GM12878 (cell line): ENCODE measurements around the gene LRRK1. TPM values are rescaled to one million over a fixed set of nuclear protein-coding genes. Genes with fewer than 3 reads are reported as not detected.
A peak's percentile ranks its signal among the peaks of the same experiment; 100 is the strongest.

ENCODE experiments used
- BCL11A ChIP-seq: IDR thresholded peaks from 2 replicates; pipeline ENCODE4 v1.6.1; 2011; ENCODE audit warnings: low read depth, low read length
- BMI1 ChIP-seq: fragments of 450-650 bp; IDR thresholded peaks from 2 replicates; pipeline ENCODE4 v1.6.1; 2016; ENCODE audit warnings: mild to moderate bottlenecking, moderate library complexity, borderline replicate concordance
- CREM ChIP-seq: IDR thresholded peaks from 2 replicates; pipeline ENCODE4 v1.6.1; 2014; ENCODE audit warnings: antibody characterized with exemption, low read depth
- E4F1 ChIP-seq: fragments of 450-650 bp; IDR thresholded peaks from 2 replicates; pipeline ENCODE4 v1.6.1; 2018; ENCODE audit warnings: borderline replicate concordance, mild to moderate bottlenecking; ENCODE audit not compliant: partially characterized antibody
- EP300 ChIP-seq, 2 experiments: fragments of 150-350 bp in 1 of 2; IDR thresholded peaks; 2 replicates each; pipeline ENCODE4 v1.6.1; 2011 to 2012; ENCODE audit warnings: low read depth in 2 of 2, low read length in 2 of 2, borderline replicate concordance in 1 of 2, improper control_type of control experiment in 1 of 2, inconsistent platforms in 1 of 2; ENCODE audit not compliant: control insufficient read depth in 1 of 2
- ESRRA ChIP-seq: IDR thresholded peaks from 2 replicates; pipeline ENCODE4 v1.6.1; 2012; ENCODE audit warnings: mild to moderate bottlenecking, low read length, improper control_type of control experiment
- IKZF1 ChIP-seq: fragments of 450-650 bp; conservative IDR thresholded peaks from 2 replicates; pipeline ENCODE4 v1.6.1; 2017; ENCODE audit warnings: antibody characterized with exemption, mild to moderate bottlenecking
- IRF3 ChIP-seq: fragments of 450-650 bp; IDR thresholded peaks from 2 replicates; pipeline ENCODE4 v1.6.1; 2014; ENCODE audit warnings: mild to moderate bottlenecking
- IRF4 ChIP-seq: IDR thresholded peaks from 2 replicates; pipeline ENCODE4 v1.6.1; 2011; ENCODE audit warnings: low read depth, low read length
- KDM1A ChIP-seq: fragments of 200-600 bp; sonication (generic); IDR thresholded peaks from 2 replicates; pipeline ENCODE4 v1.6.1; 2016; ENCODE audit warnings: borderline replicate concordance
- LARP7 ChIP-seq: fragments of 450-650 bp; IDR thresholded peaks from 2 replicates; pipeline ENCODE4 v1.6.1; 2017; ENCODE audit warnings: mild to moderate bottlenecking
- MEF2B ChIP-seq: fragments of 450-650 bp; IDR thresholded peaks from 2 replicates; pipeline ENCODE4 v1.6.1; 2018; ENCODE audit warnings: mild to moderate bottlenecking, moderate library complexity; ENCODE audit not compliant: partially characterized antibody, poor library complexity, severe bottlenecking
- MTA2 ChIP-seq: fragments of 450-650 bp; IDR thresholded peaks from 2 replicates; pipeline ENCODE4 v1.6.1; 2016; ENCODE audit warnings: low read depth, mild to moderate bottlenecking, moderate library complexity
- MTA3 ChIP-seq: IDR thresholded peaks from 2 replicates; pipeline ENCODE4 v1.6.1; 2012; ENCODE audit warnings: low read length, inconsistent platforms, borderline replicate concordance
- MYC ChIP-seq: IDR thresholded peaks from 2 replicates; pipeline ENCODE4 v1.6.1; 2011; ENCODE audit warnings: mild to moderate bottlenecking, low read length, moderate library complexity, inconsistent platforms; ENCODE audit not compliant: insufficient read depth, insufficient replicate concordance, insufficient read length, severe bottlenecking
- NBN ChIP-seq: fragments of 450-650 bp; IDR thresholded peaks from 2 replicates; pipeline ENCODE4 v1.6.1; 2016
- PKNOX1 ChIP-seq: fragments of 450-650 bp; IDR thresholded peaks from 2 replicates; pipeline ENCODE4 v1.6.1; 2016; ENCODE audit warnings: mild to moderate bottlenecking
- SKIL ChIP-seq: fragments of 450-650 bp; IDR thresholded peaks from 2 replicates; pipeline ENCODE4 v1.6.1; 2017; ENCODE audit warnings: mild to moderate bottlenecking, low read depth, inconsistent platforms; ENCODE audit not compliant: poor library complexity, severe bottlenecking
- SMAD5 ChIP-seq: IDR thresholded peaks from 2 replicates; pipeline ENCODE4 v1.6.1; 2016; ENCODE audit warnings: antibody characterized with exemption, low read depth
- SREBF1 ChIP-seq: IDR thresholded peaks from 2 replicates; pipeline ENCODE4 v1.6.1; 2012; ENCODE audit warnings: mild to moderate bottlenecking, low read length
- TAF1 ChIP-seq: IDR thresholded peaks from 2 replicates; pipeline ENCODE4 v1.6.1; 2011; ENCODE audit warnings: mild to moderate bottlenecking, low read depth, low read length, borderline replicate concordance
- WRNIP1 ChIP-seq: IDR thresholded peaks from 2 replicates; pipeline ENCODE4 v1.6.1; 2011; ENCODE audit warnings: low read depth, low read length, improper control_type of control experiment, borderline replicate concordance
- ZNF274 ChIP-seq: IDR thresholded peaks from one replicate; pipeline ENCODE4 v1.8.0; 2011; ENCODE audit not compliant: insufficient read length, insufficient read depth
- polyA plus RNA-seq, 11 experiments: library from polyadenylated mRNA; depleted of rRNA in 4 of 11; unstranded in 6 of 11; stranded (reverse) in 5 of 11; fragments of >200 nt; fragmentation: Nextera tagmentation in 4 of 11; fragmentation: Illumina TruSeq in 1 of 11; extraction: Ambion mirVana in 4 of 11; extraction: Trizol in 1 of 11; gene quantifications; 1 replicate in 1 of 11; 2 replicates in 10 of 11; pipeline versions ENCODE4 v1.2.1 to v1.2.3, GENCODE V29; 2011 to 2016; ENCODE audit warnings: inconsistent platforms in 2 of 11, missing spikeins in 2 of 11, low read depth in 1 of 11
- total RNA-seq, 4 experiments: library from RNA; depleted of rRNA in 3 of 4; stranded (reverse); fragments of >200 nt in 3 of 4; fragmentation: Illumina TruSeq in 1 of 4; extraction: Trizol in 1 of 4; gene quantifications; 2 replicates each; pipeline versions ENCODE4 v1.2.1 to v1.2.3, GENCODE V29; 2013 to 2021
- TF ChIP-seq, protein P1 (sequence below): IDR thresholded peaks from 2 replicates; pipeline ENCODE4 v1.6.1; 2011; ENCODE audit warnings: low read depth, low read length, improper control_type of control experiment, borderline replicate concordance

Gene LRRK1
- total and polyA plus RNA-seq, 10 of the 15 experiments (the other 5 are each of a cell fraction or from before 2014, with no cell fraction given) = 2.2 to 58.3 (median 17.9) TPM

DNA sequence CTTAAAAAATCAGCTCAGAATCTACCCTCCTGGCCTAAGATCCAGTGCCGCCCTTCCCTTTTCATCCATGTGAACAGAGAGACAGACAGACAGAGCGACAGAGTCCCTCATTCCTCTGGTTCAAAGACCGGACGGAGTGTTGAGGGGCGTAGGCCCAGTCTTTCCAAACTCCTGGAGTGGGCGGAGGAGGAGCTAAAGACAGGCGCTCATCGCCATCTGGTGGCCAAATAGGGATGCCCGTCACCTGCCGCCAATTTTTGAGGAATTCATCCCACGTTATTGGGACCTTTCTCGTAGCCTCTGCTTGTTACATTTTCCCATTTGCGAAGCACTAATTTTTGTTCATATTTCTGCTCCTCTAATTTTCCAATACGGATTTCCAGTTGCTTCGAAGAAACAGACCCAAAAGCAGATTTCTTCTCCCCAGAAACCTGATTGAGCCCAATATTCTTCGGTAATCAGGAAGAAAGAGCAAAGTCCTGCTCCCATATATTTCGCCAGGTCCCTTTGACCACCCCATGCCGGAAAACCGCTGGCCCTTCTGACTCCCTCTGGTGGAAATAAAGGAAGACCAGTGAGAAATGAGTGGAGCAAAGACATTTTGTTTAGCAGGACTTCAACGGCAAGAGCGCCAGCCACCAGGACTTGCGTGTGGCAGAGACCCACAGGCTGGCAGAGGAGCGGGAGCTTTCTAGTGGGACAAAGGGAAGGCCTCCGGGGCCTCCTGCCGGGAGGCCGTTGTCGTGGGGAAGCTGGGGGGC is 88.0 kb downstream of the LRRK1 start (continued):
- TF ChIP-seq IRF4 (0 out of 2 replicates have a peak, but pooled peaks have one; percentile 24), WRNIP1 (no peak), IRF3 (no peak), MTA2 (no peak), SMAD5 (no peak), TAF1 (no peak), LARP7 (no peak), SKIL (no peak), MYC (no peak), KDM1A (no peak), CREM (no peak), NBN (0 out of 2 replicates have a peak, but pooled peaks have one; percentile 16), BCL11A (no peak), MEF2B (no peak), PKNOX1 (peak; percentile 37), SREBF1 (no peak), MTA3 (no peak), ESRRA (no peak), E4F1 (no peak), BMI1 (no peak), IKZF1 (peak; percentile 76), EP300 (IDR thresholded peaks at IDR 0.05; ENCODE audit: borderline replicate concordance in 1 of 2, control insufficient read depth in 1 of 2, low read depth in 2 of 2, low read length in 2 of 2) (no peak), ZNF274 (no peak)
- TF ChIP-seq, protein P1, sequence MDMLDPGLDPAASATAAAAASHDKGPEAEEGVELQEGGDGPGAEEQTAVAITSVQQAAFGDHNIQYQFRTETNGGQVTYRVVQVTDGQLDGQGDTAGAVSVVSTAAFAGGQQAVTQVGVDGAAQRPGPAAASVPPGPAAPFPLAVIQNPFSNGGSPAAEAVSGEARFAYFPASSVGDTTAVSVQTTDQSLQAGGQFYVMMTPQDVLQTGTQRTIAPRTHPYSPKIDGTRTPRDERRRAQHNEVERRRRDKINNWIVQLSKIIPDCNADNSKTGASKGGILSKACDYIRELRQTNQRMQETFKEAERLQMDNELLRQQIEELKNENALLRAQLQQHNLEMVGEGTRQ = no peak
